Measurements from ENCODE around the gene CDC73.
"Not testable (repeated sequence)": the region's sequence is repeated elsewhere in the genome, so short reads cannot be mapped to it uniquely, and the experiment has no call there.

The CDC73 gene

GRCh38 chr1:193114485-193115095 lies 7.2 kb upstream of the CDC73 start:
- DNase-seq, result no peak

GRCh38 chr1:193115629-193116227 lies 6.1 kb upstream of the CDC73 start:
- no peak for DNase-seq

- DNase-seq, result not testable (repeated sequence)
These were observed 4.7 kb upstream of the CDC73 start for GRCh38 chr1:193117167-193117566.

- DNase-seq, result no peak
These were observed 3.6 kb upstream of the CDC73 start for GRCh38 chr1:193118194-193118593.

GRCh38 chr1:193118803-193119730 lies 2.8 kb upstream of the CDC73 start:
- no peak for DNase-seq

DNA sequence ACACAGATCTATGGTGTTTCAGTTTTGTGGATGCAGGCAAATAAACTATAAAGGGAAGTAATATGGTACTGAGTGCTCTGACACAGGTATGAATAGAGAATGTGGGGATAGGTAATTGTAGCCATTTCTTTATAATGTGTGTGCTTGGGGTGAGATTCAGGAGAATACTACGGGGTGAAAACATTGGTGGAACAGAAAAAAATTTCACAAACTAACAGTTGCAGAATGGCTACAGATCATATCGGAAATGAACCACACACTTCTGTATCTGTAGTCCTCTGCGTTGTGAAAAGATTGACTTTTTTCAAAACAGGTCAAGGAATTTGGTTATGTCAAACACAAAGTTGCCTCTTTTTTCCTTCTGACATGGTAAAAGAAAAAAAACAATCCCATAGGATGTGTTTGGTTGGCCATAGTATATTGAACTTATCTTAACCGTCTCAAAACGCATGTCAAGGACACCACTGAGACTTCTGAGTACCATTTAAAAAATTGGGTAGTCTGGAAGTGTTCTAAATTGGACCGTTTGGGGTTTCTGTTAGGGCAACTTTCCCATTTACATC lies 1.1 kb upstream of the CDC73 start:
- DNase-seq, result no peak

GRCh38 chr1:193123751-193124150 lies 1.9 kb downstream of the CDC73 start:
- no peak for DNase-seq

- no peak for DNase-seq
These were observed 3.5 kb downstream of the CDC73 start for GRCh38 chr1:193125369-193125768.

GRCh38 chr1:193131266-193131860 lies 9.5 kb downstream of the CDC73 start:
- DNase-seq, result no peak

- no peak for DNase-seq
These were observed 18.4 kb downstream of the CDC73 start for GRCh38 chr1:193140254-193140653.

- no peak for DNase-seq
These were observed 20.0 kb downstream of the CDC73 start for GRCh38 chr1:193141804-193142203.

GRCh38 chr1:193142409-193142808 lies 20.6 kb downstream of the CDC73 start:
- DNase-seq, result no peak

- DNase-seq, result no peak
These were observed 21.5 kb downstream of the CDC73 start for GRCh38 chr1:193143285-193143684.

DNA sequence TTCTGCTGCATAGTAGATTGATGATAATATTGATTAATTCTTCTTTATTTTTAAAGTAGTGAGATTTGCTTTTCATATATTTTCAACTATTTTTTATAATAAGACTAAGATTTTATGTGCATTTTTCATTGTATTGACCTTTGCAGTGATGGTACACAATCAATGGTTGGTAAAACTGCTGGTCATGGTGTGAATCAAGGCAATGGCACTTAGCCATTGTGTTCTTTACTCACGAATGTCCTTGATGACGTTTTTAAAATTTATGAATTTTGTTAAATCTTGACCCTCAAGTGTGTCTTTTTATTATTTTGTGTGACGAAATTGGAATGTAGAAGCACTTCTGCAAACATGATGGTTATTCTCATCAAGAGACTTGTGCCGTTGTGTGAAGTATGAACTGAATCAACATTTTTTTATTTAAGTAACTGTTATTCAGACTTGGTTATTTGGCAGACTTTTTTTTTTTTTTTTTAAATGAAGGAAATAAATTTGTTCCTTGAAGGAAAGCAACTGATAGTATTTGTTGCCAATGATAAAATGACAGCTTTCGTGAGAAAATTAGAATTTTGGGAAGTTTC lies 22.6 kb downstream of the CDC73 start:
- DNase-seq, result no peak

DNA sequence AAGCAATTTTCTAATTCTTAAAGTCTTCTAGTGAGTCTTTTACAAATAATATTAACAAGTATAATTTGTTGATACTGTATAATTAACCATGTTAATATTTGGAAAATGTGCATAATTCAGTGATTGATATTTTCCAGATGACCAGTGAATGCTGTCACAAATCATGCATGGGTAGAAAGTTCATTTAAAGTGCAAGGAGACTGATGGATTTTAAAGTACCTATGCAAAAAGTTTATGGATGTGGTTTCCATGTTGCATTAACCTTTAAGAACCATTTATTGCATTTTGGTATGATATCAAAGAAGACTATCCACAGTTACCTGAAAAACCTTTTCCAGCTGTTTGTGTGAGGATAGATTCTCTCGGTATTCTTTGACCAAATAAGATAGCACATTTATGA lies 23.2 kb downstream of the CDC73 start:
- no peak for DNase-seq

DNA sequence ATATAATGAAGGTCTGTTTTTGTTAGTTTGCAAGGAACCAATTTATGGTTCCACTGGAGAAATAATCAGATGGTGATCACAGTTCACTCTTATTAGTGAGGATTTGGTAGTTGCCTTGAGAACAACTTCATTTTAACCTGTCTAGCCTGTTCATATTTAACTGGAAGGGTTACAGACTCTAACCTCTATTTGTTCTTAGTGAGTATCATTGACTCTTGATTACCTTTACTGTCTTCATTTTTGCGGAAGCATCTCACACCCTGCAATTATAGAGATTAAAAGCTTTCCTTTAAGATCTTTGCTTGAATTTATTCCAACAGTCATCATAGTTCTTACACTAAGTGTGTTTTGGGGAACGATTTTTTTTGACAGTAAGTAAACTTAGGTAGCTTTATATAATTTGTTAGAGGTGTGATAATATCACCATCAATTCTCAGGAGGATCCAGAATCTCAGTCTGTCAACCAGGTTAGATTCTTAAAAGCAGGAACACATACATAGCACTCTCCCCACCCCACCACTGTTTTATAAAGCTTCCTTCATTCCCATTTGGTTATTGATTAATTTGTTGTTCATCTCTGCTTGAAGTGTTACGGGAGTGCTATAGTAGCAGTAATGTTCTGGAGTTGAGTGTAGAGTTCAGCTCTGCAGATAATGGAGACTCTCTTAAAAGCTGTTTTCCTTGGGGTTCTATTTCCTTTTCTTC lies 34.4 kb downstream of the CDC73 start:
- DNase-seq, result no peak

GRCh38 chr1:193156822-193157142 lies 35.0 kb downstream of the CDC73 start:
- DNase-seq, result no peak

- DNase-seq, result no peak
These were observed 35.5 kb downstream of the CDC73 start for GRCh38 chr1:193157360-193157759.

GRCh38 chr1:193176113-193176512 lies 54.3 kb downstream of the CDC73 start:
- DNase-seq, result no peak

- DNase-seq, result no peak
These were observed 55.0 kb downstream of the CDC73 start for GRCh38 chr1:193176788-193177187.

DNA sequence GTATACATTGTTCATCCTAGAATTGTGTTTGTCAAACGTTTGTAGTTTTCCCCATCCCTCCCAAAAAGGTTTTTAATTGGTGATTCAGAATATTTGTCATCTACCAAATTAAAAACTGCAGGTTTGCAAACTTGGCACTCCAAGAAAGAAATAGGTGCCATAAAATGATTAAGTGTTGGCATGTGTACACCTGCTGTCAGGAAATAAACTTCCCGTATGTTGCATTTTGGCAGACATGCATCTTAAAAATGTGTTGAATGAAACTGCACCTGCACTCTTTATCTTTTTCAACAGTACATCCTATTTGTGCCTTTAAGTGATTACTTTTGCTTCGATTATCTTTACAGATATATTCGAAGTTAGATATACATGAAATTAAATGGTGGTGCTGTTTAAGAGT lies 57.3 kb downstream of the CDC73 start:
- DNase-seq, result no peak

GRCh38 chr1:193181536-193181935 lies 59.7 kb downstream of the CDC73 start:
- no peak for DNase-seq
